A549 (cell line): Measurements from ENCODE around the gene HPN.

Source experiments
- CEBPB ChIP-seq, 2 experiments: fragments of >200 bp in 1 of 2; sonication (Bioruptor Twin) in 1 of 2; formaldehyde crosslinking in 1 of 2; IDR thresholded peaks; 2 replicates each; pipeline ENCODE4 v1.6.1; 2012 to 2016
- CTCF ChIP-seq: fragments of >200 bp; sonication (Bioruptor Twin); formaldehyde crosslinking; IDR thresholded peaks from 3 replicates; pipeline ENCODE4 v1.5.1; 2016
- EHMT2 ChIP-seq: fragments of 200-600 bp; sonication (generic); IDR thresholded peaks from 2 replicates; pipeline ENCODE4 v1.6.1; 2016; ENCODE audit warnings: antibody characterized with exemption, low read depth, mild to moderate bottlenecking, moderate library complexity
- JUN ChIP-seq, 2 experiments: fragments of >200 bp; sonication (Bioruptor Twin); formaldehyde crosslinking; IDR thresholded peaks; 2 replicates in 1 of 2; 3 replicates in 1 of 2; pipeline ENCODE4 v1.6.1; 2016 to 2017

- TF ChIP-seq JUN (IDR thresholded peaks at IDR 0.05) (no peak; a peak in 1 of 5 replicates), CTCF (no peak), CEBPB (IDR thresholded peaks at IDR 0.05) (no peak), EHMT2 (no peak)
Observed at GRCh38 chr19:35005256-35005977, 36.1 kb upstream of the HPN start.
